Measurements from ENCODE around the gene VSTM2B.

GRCh38 chr19:29603308-29603707, 77.5 kb downstream of the VSTM2B start:
- TF ChIP-seq, protein P1, sequence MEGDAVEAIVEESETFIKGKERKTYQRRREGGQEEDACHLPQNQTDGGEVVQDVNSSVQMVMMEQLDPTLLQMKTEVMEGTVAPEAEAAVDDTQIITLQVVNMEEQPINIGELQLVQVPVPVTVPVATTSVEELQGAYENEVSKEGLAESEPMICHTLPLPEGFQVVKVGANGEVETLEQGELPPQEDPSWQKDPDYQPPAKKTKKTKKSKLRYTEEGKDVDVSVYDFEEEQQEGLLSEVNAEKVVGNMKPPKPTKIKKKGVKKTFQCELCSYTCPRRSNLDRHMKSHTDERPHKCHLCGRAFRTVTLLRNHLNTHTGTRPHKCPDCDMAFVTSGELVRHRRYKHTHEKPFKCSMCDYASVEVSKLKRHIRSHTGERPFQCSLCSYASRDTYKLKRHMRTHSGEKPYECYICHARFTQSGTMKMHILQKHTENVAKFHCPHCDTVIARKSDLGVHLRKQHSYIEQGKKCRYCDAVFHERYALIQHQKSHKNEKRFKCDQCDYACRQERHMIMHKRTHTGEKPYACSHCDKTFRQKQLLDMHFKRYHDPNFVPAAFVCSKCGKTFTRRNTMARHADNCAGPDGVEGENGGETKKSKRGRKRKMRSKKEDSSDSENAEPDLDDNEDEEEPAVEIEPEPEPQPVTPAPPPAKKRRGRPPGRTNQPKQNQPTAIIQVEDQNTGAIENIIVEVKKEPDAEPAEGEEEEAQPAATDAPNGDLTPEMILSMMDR (IDR thresholded peaks at IDR 0.05; ENCODE audit: low read depth, low read length), result no peak
- no peak for TF ChIP-seq EZH2phosphoT487 (IDR thresholded peaks at IDR 0.05; ENCODE audit: low read depth)
